Measurements from ENCODE around the gene MAGEA2. TPM values are rescaled to one million over a fixed set of nuclear protein-coding genes. Genes with fewer than 3 reads are reported as not detected.
"Not testable (repeated sequence)": the region's sequence is repeated elsewhere in the genome, so short reads cannot be mapped to it uniquely, and the experiment has no call there.

MAGEA2 gene
- total RNA-seq (2021; fragmentation: NEBNext Ultra II Directional; extraction: Animal tissue kit (Norgen Biotek cat#: 25700)) (not detected in 2 replicates), polyA plus RNA-seq (2011; rRNA removed) (0.77 and 1.4 TPM in 2 replicates), polyA minus RNA-seq (2011; rRNA and poly(A)+ RNA removed) (0.35 and 0.80 TPM in 2 replicates)
- 1.1 TPM for polyA plus RNA-seq (2011; cell fraction: cytosol; rRNA removed)
- polyA plus RNA-seq (2011; cell fraction: nucleus; rRNA removed): 1.3 TPM
- polyA plus RNA-seq (2012, experiment 1 of 2): 0.50 to 1.2 TPM (median 0.59 TPM) in 4 replicates
- polyA plus RNA-seq (2012, experiment 2 of 2): 0.24 TPM
- polyA plus RNA-seq (2013, experiment 1 of 2): 0.18 TPM
- polyA plus RNA-seq (2013, experiment 2 of 2): not detected
- polyA minus RNA-seq (2011; cell fraction: cytosol; rRNA and poly(A)+ RNA removed): not detected
- polyA minus RNA-seq (2011; cell fraction: nucleus; rRNA and poly(A)+ RNA removed): 1.1 TPM
- long read RNA-seq, experiment 1: 0 reads
- long read RNA-seq, experiment 2: 0 reads

- H3K79me1 ChIP-seq (ENCODE audit: low read depth, low read length); H3K36me3 ChIP-seq (ENCODE audit: control insufficient read depth in 2 of 4, insufficient read depth in 4 of 4, low read length in 3 of 4); H3K4me2 ChIP-seq (ENCODE audit: insufficient read depth in 1 of 2, low read depth in 2 of 2, low read length in 2 of 2); H2BK5ac ChIP-seq (ENCODE audit: low read depth, low read length); H2AFZ ChIP-seq (ENCODE audit: low read length); H4K91ac ChIP-seq (replicated peaks; ENCODE audit: insufficient read length, low read length); DNase-seq (ENCODE audit: low read depth in 1 of 2, low spot score in 2 of 2); H3K23me2 ChIP-seq (ENCODE audit: low read depth, low read length); H3K9ac ChIP-seq (replicated peaks in 1 of 4; ENCODE audit: extremely low read depth in 1 of 4, low read depth in 3 of 4, low read length in 3 of 4); H3K23ac ChIP-seq (ENCODE audit: insufficient read length); H2BK15ac ChIP-seq (ENCODE audit: low read length); H3K27me3 ChIP-seq (replicated peaks in 1 of 4; ENCODE audit: control insufficient read depth in 3 of 4, extremely low read depth in 1 of 4, insufficient read depth in 3 of 4, low read length in 3 of 4); H3K56ac ChIP-seq (replicated peaks; ENCODE audit: insufficient read length, low read depth, low read length); H3K4me1 ChIP-seq (replicated peaks in 1 of 4; ENCODE audit: control insufficient read depth in 3 of 4, insufficient read depth in 4 of 4, low read length in 3 of 4); FAIRE-seq; CTCF ChIA-PET (ENCODE audit: partially characterized antibody); POLR2A ChIA-PET (ENCODE audit: partially characterized antibody); H3K27ac ChIP-seq (ENCODE audit: low read depth, low read length); H2BK12ac ChIP-seq (ENCODE audit: low read depth, low read length); H2AK5ac ChIP-seq (ENCODE audit: low read depth, low read length); H4K20me1 ChIP-seq (replicated peaks in 1 of 2; ENCODE audit: control insufficient read depth in 1 of 2, insufficient read depth in 2 of 2, low read length in 2 of 2); H4K8ac ChIP-seq (ENCODE audit: extremely low read depth, insufficient read depth, low read length); H2BK20ac ChIP-seq (ENCODE audit: low read length); H2BK120ac ChIP-seq (replicated peaks; ENCODE audit: low read depth, low read length); H3K79me2 ChIP-seq (ENCODE audit: control insufficient read depth in 1 of 2, insufficient read depth in 2 of 2, low read length in 2 of 2); H3K9me3 ChIP-seq (ENCODE audit: insufficient read depth in 2 of 2, low read depth in 1 of 2, low read length in 1 of 2); H4K5ac ChIP-seq (ENCODE audit: insufficient read length, low read depth, low read length); H3K4me3 ChIP-seq (ENCODE audit: extremely low read depth in 1 of 4, insufficient read depth in 2 of 4, low read depth in 3 of 4, low read length in 4 of 4); H3K18ac ChIP-seq (ENCODE audit: extremely low read depth, low read length); H3K4ac ChIP-seq (replicated peaks; ENCODE audit: insufficient read length, low read depth, low read length); H3K14ac ChIP-seq (ENCODE audit: insufficient read length): not testable (repeated sequence)
- no CpG with 5 or more reads among the region's 35 CpGs for WGBS, 2 experiments (ENCODE audit: extremely low coverage in 1 of 2, insufficient coverage in 1 of 2, insufficient read length in 1 of 2, insufficient replicate concordance in 2 of 2, low coverage in 1 of 2, low lambda C conversion rate in 2 of 2, missing lambda C conversion rate in 1 of 2)
Measured at GRCh38 chrX:152753686-152754650, at the start of gene MAGEA2. Gene MAGEA2, minus strand, starts transcription at chrX:152753842. Its CDS starts 2,479 bp downstream, at chrX:152751363.
